H1 (cell line): ENCODE measurements around the gene EIF2AK2. TPM values are rescaled to one million over a fixed set of nuclear protein-coding genes. Genes with fewer than 3 reads are reported as not detected.

Experiments used
- CBX5 ChIP-seq: fragments of 300-800, 300-1000 bp; sonication (generic); IDR thresholded peaks from 2 replicates; pipeline ENCODE4 v1.7.1; 2016; ENCODE audit warnings: antibody characterized with exemption, low read length, low read depth
- RNF2 ChIP-seq: fragments of 200-900, 300-1000 bp; sonication (generic); IDR thresholded peaks from 2 replicates; pipeline ENCODE4 v1.7.1; 2016; ENCODE audit warnings: borderline replicate concordance, low read depth, mild to moderate bottlenecking, antibody characterized with exemption, low read length; ENCODE audit not compliant: poor library complexity, severe bottlenecking; ENCODE audit errors: missing control alignments
- SP1 ChIP-seq: IDR thresholded peaks from 2 replicates; pipeline ENCODE4 v1.6.1; 2011; ENCODE audit warnings: low read depth, low read length
- TEAD4 ChIP-seq: IDR thresholded peaks from 2 replicates; pipeline ENCODE4 v1.6.1; 2012; ENCODE audit warnings: low read depth, low read length, inconsistent platforms, mixed read lengths
- polyA plus RNA-seq, 7 experiments: library from polyadenylated mRNA; depleted of rRNA in 3 of 7; stranded (reverse) in 5 of 7; unstranded in 2 of 7; fragments of >200 nt in 5 of 7; fragments of 200-250 nt in 2 of 7; gene quantifications; 1 replicate in 5 of 7; 2 replicates in 1 of 7; 4 replicates in 1 of 7; pipeline versions ENCODE4 v1.2.1 to v1.2.3, GENCODE V29; 2011 to 2013; ENCODE audit warnings: missing spikeins in 2 of 7, mixed read lengths in 2 of 7
- total RNA-seq: library from RNA; stranded (reverse); fragmentation: NEBNext Ultra II Directional; extraction: Animal tissue kit (Norgen Biotek cat#: 25700); gene quantifications from 2 replicates; pipeline ENCODE4 v1.2.1, GENCODE V29; 2021
- TF ChIP-seq, protein P1 (sequence below): IDR thresholded peaks from 2 replicates; pipeline ENCODE4 v1.6.1; 2011; ENCODE audit warnings: low read length, improper control_type of control experiment

The EIF2AK2 gene
- total and polyA plus RNA-seq, 2 of the 8 experiments (the other 6 are each of a cell fraction or from before 2014, with no cell fraction given) = 13.1 to 46.9 TPM

GRCh38 chr2:37153224-37153623 is 3.6 kb downstream of the EIF2AK2 start (continued):
- no peak for TF ChIP-seq RNF2
- TF ChIP-seq CBX5 = no peak
- TF ChIP-seq TEAD4 = no peak
- TF ChIP-seq SP1 = no peak
- TF ChIP-seq, protein P1, sequence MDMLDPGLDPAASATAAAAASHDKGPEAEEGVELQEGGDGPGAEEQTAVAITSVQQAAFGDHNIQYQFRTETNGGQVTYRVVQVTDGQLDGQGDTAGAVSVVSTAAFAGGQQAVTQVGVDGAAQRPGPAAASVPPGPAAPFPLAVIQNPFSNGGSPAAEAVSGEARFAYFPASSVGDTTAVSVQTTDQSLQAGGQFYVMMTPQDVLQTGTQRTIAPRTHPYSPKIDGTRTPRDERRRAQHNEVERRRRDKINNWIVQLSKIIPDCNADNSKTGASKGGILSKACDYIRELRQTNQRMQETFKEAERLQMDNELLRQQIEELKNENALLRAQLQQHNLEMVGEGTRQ = no peak
